OCI-LY3 (cell line): ENCODE data around the gene KRT35.

Experiments used
- H2AFZ ChIP-seq: fragments of 200-600, 300-600 bp; shearing (Covaris generic); 2 replicates; pipeline ENCODE4 v1.6.0; 2014; ENCODE audit warnings: antibody characterized with exemption, low read depth, low read length
- H3K27ac ChIP-seq: fragments of 200-600, 300-600 bp; sonication (generic); 2 replicates; pipeline ENCODE4 v1.5.1; 2014; ENCODE audit warnings: mild to moderate bottlenecking, low read length, moderate library complexity, mixed read lengths
- H3K27me3 ChIP-seq: fragments of 200-600, 300-600 bp; sonication (generic); 2 replicates; pipeline ENCODE4 v1.6.1; 2014; ENCODE audit warnings: low read depth, low read length, mixed read lengths
- H3K36me3 ChIP-seq: fragments of 200-600, 300-600 bp; sonication (generic); replicated peaks from 2 replicates; pipeline ENCODE3; 2014; ENCODE audit warnings: low read depth, low read length, mixed read lengths
- H3K4me1 ChIP-seq: fragments of 300-600, 200-600 bp; sonication (generic); 2 replicates; pipeline ENCODE4 v1.6.1; 2014; ENCODE audit warnings: low read length, mixed read lengths
- H3K4me2 ChIP-seq: fragments of 200-600, 300-600 bp; sonication (generic); 2 replicates; pipeline ENCODE4 v1.6.1; 2014; ENCODE audit warnings: low read length, mixed read lengths
- H3K4me3 ChIP-seq: fragments of 300-600, 200-600 bp; sonication (generic); 2 replicates; pipeline ENCODE4 v1.5.1; 2014; ENCODE audit warnings: antibody characterized with exemption, mild to moderate bottlenecking, low read length, moderate library complexity
- H3K79me2 ChIP-seq: fragments of 300-600, 200-600 bp; shearing (Covaris generic); 2 replicates; pipeline ENCODE4 v1.6.1; 2014; ENCODE audit warnings: mild to moderate bottlenecking, low read length, mixed read lengths
- H3K9ac ChIP-seq: fragments of 300-600, 200-600 bp; shearing (Covaris generic); 2 replicates; pipeline ENCODE4 v1.6.0; 2014; ENCODE audit warnings: mild to moderate bottlenecking, low read length, moderate library complexity
- H3K9me3 ChIP-seq: fragments of 200-600, 300-600 bp; shearing (Covaris generic); 2 replicates; pipeline ENCODE4 v1.6.1; 2014; ENCODE audit warnings: low read length, mixed read lengths; ENCODE audit not compliant: insufficient read depth
- H4K20me1 ChIP-seq: fragments of 200-600, 300-600 bp; sonication (generic); 2 replicates; pipeline ENCODE4 v1.6.1; 2016; ENCODE audit warnings: low read length, mixed read lengths; ENCODE audit not compliant: insufficient read depth
- EZH2phosphoT487 ChIP-seq: fragments of 200-600 bp; shearing (Covaris generic); IDR thresholded peaks from 2 replicates; pipeline ENCODE4 v1.6.1; 2018; ENCODE audit warnings: antibody characterized with exemption, mixed run types, low read depth
- TF ChIP-seq, protein P1 (sequence below): fragments of 200-600, 300-600 bp; sonication (generic); IDR thresholded peaks from 2 replicates; pipeline ENCODE4 v1.5.1; 2014; ENCODE audit warnings: antibody characterized with exemption, low read length, low read depth

KRT35 gene

DNA sequence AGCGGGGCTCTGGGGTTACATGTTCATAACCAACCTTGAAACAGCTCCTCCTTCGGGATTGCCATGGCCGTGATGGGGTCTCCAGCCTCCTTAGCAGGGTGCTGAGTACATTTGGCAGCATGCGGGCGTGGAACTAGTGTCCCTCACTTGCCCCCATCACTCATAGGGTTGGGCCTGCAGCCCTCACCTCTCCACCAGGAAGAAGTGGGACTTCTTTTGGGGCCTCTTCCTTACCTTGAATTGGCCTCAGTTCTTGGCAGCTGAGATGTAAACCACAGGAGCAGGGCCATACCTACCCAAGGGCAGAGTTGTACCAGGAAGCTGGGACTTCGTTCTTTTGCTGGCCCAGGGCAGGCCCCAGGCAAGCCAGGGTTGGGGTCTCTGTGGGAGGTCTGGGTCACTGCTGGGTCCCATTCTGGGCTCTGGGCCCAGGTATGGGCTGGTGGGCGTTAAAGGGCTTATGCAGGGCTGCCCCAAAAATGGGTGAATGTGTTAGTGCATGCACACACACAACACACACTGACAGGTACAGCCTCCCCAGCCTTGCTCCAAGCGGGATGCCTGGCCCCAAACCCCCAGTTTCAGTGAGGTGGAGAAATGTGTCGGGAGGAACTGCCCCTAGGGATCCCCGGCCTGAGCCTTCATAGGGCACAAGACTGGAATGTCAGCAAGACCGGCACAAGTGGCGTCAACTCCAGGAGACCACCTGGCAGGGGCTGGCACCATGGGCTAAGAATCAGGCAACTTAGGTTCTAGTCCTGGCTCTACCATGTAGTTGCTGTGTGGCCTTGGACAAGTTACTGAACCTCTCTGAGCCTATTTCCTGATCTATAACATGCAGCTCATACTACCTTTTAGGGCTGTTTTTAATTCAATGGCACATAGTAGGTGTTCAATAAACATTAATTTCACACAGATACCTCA, 41.6 kb upstream of the KRT35 start:
- no peaks in the 10 kb centered on the region for H3K79me2 ChIP-seq
- TF ChIP-seq, protein P1, sequence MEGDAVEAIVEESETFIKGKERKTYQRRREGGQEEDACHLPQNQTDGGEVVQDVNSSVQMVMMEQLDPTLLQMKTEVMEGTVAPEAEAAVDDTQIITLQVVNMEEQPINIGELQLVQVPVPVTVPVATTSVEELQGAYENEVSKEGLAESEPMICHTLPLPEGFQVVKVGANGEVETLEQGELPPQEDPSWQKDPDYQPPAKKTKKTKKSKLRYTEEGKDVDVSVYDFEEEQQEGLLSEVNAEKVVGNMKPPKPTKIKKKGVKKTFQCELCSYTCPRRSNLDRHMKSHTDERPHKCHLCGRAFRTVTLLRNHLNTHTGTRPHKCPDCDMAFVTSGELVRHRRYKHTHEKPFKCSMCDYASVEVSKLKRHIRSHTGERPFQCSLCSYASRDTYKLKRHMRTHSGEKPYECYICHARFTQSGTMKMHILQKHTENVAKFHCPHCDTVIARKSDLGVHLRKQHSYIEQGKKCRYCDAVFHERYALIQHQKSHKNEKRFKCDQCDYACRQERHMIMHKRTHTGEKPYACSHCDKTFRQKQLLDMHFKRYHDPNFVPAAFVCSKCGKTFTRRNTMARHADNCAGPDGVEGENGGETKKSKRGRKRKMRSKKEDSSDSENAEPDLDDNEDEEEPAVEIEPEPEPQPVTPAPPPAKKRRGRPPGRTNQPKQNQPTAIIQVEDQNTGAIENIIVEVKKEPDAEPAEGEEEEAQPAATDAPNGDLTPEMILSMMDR, result no peak
- no peak for TF ChIP-seq EZH2phosphoT487
- no peaks in the 10 kb centered on the region for H3K36me3 ChIP-seq
- H3K4me1 ChIP-seq, result no peaks in the 10 kb centered on the region
- H3K27ac ChIP-seq, result no peak overlapping the region
- H3K4me2 ChIP-seq, result no peak overlapping the region
- H3K27me3 ChIP-seq, result peaks cover 9% of the 10 kb centered on the region
- no peaks in the 10 kb centered on the region for H3K9me3 ChIP-seq
- no peaks in the 10 kb centered on the region for H4K20me1 ChIP-seq
- H3K9ac ChIP-seq, result no peak overlapping the region
- H3K4me3 ChIP-seq, result no peak overlapping the region
- no peak overlapping the region for H2AFZ ChIP-seq

DNA sequence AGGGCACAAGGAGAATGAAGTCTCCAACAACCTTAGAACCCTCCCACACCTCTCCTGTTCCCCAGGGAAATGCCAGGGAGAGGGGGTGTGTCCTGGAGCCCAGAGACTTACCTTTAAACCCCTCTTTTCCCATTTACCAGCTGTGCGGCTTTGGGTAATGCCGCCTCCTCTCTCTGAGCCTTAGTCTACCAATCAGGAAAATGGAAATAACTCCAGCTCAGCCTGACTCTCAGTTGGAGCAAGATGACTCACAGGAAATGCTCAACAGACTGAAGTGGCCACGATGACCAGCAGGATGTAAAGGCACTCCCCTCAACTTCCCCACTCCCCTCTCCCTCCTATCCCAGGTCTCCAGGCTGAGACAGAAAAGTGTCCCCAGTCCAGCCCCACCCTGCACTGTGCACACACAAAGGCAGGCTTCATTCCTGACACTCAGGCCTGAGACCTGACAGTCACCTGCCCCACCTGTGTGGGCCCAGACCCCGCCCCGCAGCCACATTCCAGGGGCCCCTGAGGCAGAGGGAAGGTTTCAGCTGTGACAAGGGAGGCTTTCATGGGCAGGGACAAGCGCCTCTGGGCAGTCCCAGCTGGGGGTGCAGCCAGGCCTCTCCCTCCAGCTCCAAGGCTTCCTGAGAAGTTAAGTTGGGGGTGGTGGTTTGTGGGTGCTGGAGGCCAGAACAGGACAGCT, 40.8 kb upstream of the KRT35 start:
- Histone ChIP-seq H3K36me3 (no peaks in the 10 kb centered on the region), H3K27me3 (peaks cover 9% of the 10 kb centered on the region), H3K4me1 (no peaks in the 10 kb centered on the region), H3K9ac (no peak overlapping the region), H4K20me1 (no peaks in the 10 kb centered on the region), H3K27ac (no peak overlapping the region), H2AFZ (no peak overlapping the region), H3K4me3 (no peak overlapping the region), H3K4me2 (no peak overlapping the region), H3K9me3 (no peaks in the 10 kb centered on the region), H3K79me2 (no peaks in the 10 kb centered on the region)
- TF ChIP-seq, protein P1, result no peak
- no peak for TF ChIP-seq EZH2phosphoT487

DNA sequence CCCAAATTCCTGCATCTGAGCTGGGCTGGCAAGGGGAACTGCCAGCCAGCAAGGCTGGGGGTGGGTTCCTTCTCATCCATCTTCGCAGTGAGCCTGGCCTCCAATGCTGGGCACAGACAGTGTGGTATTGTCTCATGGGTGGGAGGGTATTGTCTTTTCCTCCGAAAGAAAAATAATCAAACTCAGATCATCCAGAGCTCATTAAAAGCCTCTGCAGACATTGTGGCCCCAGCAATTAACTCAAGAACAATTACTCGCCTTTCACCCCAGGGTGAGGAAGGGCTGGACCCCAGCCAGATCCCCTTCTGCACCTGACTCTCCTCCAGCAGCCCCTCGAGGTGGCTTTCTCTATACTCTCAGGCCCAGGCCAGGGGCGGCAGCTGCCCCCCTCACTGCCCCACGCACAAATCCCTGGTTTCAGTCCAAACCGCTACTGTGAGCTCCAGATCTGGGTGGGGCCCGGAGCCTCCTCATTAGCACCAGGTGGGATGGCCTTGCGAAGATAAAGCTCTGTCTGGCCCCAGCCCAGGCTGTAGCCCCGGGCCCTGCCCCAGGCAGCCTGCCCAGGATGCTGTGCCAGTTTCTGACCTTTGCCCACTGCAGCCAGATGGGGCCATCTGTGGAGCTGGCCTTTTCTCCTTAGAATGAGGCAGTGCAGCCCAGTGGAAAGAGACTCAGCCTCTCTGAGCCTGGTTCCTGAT, 40.0 kb upstream of the KRT35 start:
- no peak overlapping the region for H3K4me2 ChIP-seq

More for the DNA sequence above, 40.0 kb upstream of the KRT35 start:
- H3K9ac ChIP-seq, result no peak overlapping the region
- TF ChIP-seq, protein P1, result no peak
- no peak for TF ChIP-seq EZH2phosphoT487
- no peaks in the 10 kb centered on the region for H3K9me3 ChIP-seq
- no peaks in the 10 kb centered on the region for H3K4me1 ChIP-seq
- H3K4me3 ChIP-seq, result no peak overlapping the region
- no peaks in the 10 kb centered on the region for H3K79me2 ChIP-seq
- H4K20me1 ChIP-seq, result no peaks in the 10 kb centered on the region
- H2AFZ ChIP-seq, result no peak overlapping the region
- peaks cover 9% of the 10 kb centered on the region for H3K27me3 ChIP-seq
- no peaks in the 10 kb centered on the region for H3K36me3 ChIP-seq
- H3K27ac ChIP-seq, result no peak overlapping the region
